PC-3 (cell line): ENCODE measurements around the gene STX1B.

Experiments used
- CTCF ChIP-seq: fragments of 300-600 bp; sonication (generic); conservative IDR thresholded peaks from 2 replicates; pipeline ENCODE4 v1.5.1; 2017; ENCODE audit warnings: antibody characterized with exemption, low read depth, mild to moderate bottlenecking, low read length
- EZH2 ChIP-seq: fragments of 300-600 bp; sonication (generic); IDR thresholded peaks from one replicate; pipeline ENCODE4 v1.6.1; 2017; ENCODE audit warnings: antibody characterized with exemption, mild to moderate bottlenecking, low read length; ENCODE audit not compliant: unreplicated experiment

GRCh38 chr16:31004658-31005057 is 5.8 kb downstream of the STX1B start:
- no peak for TF ChIP-seq EZH2
- TF ChIP-seq CTCF: no peak
